HG03520 (cell line): ENCODE results near the gene RABGAP1.
"Not testable (repeated sequence)": the region's sequence is repeated elsewhere in the genome, so short reads cannot be mapped to it uniquely, and the experiment has no call there.

Experiments used
- ATAC-seq: cut with Tn5 transposase; IDR thresholded peaks from one replicate; pipeline ENCODE4 v1.9.1; 2021; ENCODE audit warnings: mild to moderate bottlenecking, moderate library complexity; ENCODE audit not compliant: unreplicated experiment

RABGAP1 gene

GRCh38 chr9:122940749-122941581, at the start of gene RABGAP1:
RABGAP1 (plus strand) TSS chr9:122941020; CDS start chr9:122957060, 16,040 bp downstream.
- peak; percentile 97 for ATAC-seq

GRCh38 chr9:122897969-122898368, 42.9 kb upstream of the RABGAP1 start:
- ATAC-seq, result no peak

GRCh38 chr9:122900791-122901190, 40.0 kb upstream of the RABGAP1 start:
- ATAC-seq, result no peak

GRCh38 chr9:122904466-122904822, 36.4 kb upstream of the RABGAP1 start:
- ATAC-seq, result peak; percentile 7

- peak; percentile 79 for ATAC-seq
Measured at GRCh38 chr9:122904823-122905710, 35.8 kb upstream of the RABGAP1 start, which contains the start of gene RC3H2. RC3H2 (minus strand) TSS chr9:122905359; CDS start chr9:122897509, 7,850 bp downstream.

GRCh38 chr9:122906122-122906521, 34.7 kb upstream of the RABGAP1 start:
- ATAC-seq, result not testable (repeated sequence)

GRCh38 chr9:122912671-122912963, 28.2 kb upstream of the RABGAP1 start:
- ATAC-seq, result no peak

GRCh38 chr9:122912964-122913673, 27.7 kb upstream of the RABGAP1 start, which contains the start of gene ZBTB6:
ZBTB6 (minus strand) TSS chr9:122913323; CDS start chr9:122912072, 1,251 bp downstream.
- ATAC-seq, result peak; percentile 98

GRCh38 chr9:122918310-122918709, 22.5 kb upstream of the RABGAP1 start:
- ATAC-seq, result no peak

- no peak for ATAC-seq
Measured at GRCh38 chr9:122922713-122923112, 18.1 kb upstream of the RABGAP1 start.

- ATAC-seq, result no peak
Measured at GRCh38 chr9:122923947-122924346, 16.9 kb upstream of the RABGAP1 start.

GRCh38 chr9:122929796-122930354, 10.9 kb upstream of the RABGAP1 start:
- ATAC-seq, result no peak

GRCh38 chr9:122930541-122931225, 10.1 kb upstream of the RABGAP1 start:
- no peak for ATAC-seq

GRCh38 chr9:122931226-122932121, 9.3 kb upstream of the RABGAP1 start, which contains the start of gene ZBTB26:
ZBTB26 (minus strand) TSS chr9:122931512; CDS start chr9:122919934, 11,578 bp downstream.
- peak; percentile 93 for ATAC-seq

GRCh38 chr9:122936464-122936863, 4.4 kb upstream of the RABGAP1 start:
- no peak for ATAC-seq

GRCh38 chr9:122936883-122937282, 3.9 kb upstream of the RABGAP1 start:
- no peak for ATAC-seq

GRCh38 chr9:122939601-122940000, 1.2 kb upstream of the RABGAP1 start:
- no peak for ATAC-seq

GRCh38 chr9:122940454-122940748, 419 bp upstream of the RABGAP1 start:
- ATAC-seq, result no peak

GRCh38 chr9:122941582-122942234, 888 bp downstream of the RABGAP1 start:
- ATAC-seq, result no peak
